NOMO-1 treated with dmso at 0.1 percent for 144 hours (cell line): Measurements from ENCODE around the gene HIRIP3.
"Not testable (repeated sequence)": the region's sequence is repeated elsewhere in the genome, so short reads cannot be mapped to it uniquely, and the experiment has no call there.

Experiments
- DNase-seq: peaks from one replicate; lab custom pipeline; 2025; ENCODE audit not compliant: unreplicated experiment; lab: John Stamatoyannopoulos, UW

Gene HIRIP3

DNA sequence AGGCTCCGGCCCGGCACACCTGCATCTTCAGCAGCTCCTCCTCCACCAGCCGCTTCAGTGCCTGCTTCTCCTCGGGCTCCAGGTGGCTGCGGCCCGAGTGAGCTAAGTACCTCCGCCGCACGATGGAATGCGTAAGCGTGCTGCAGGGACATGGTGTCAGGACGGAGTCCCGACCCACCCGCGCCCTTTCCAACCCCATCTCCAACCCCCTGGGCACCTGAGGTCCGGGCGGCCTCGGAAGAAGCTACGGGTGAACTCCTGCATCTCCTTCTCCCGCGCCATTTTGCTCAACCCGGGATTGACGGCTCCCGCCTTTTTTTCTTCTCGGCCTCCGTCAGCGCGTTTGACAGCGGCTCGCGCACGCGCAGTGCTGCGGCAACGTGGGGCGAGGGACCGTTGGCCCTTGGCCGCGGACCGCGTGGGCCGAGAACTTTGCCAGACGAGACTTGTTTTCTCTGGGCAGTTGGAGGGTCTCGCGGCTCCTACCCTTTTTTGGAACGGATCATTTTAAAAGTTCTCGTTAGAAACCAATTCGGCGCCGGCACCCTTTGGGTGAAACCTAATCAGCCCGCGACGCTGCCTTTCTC lies at the start of gene HIRIP3:
TSS of gene HIRIP3 (minus strand) at position 294 of the 587 bp plus-strand sequence. CDS start at position 282, 12 bp downstream.
- DNase-seq = peak; percentile 84

- no peak for DNase-seq
Measured at GRCh38 chr16:30041841-30042240, 46.4 kb upstream of the HIRIP3 start.

- not testable (repeated sequence) for DNase-seq
Measured at GRCh38 chr16:30040690-30041089, 45.3 kb upstream of the HIRIP3 start.

GRCh38 chr16:30040221-30040620 lies 44.8 kb upstream of the HIRIP3 start:
- no peak for DNase-seq

DNA sequence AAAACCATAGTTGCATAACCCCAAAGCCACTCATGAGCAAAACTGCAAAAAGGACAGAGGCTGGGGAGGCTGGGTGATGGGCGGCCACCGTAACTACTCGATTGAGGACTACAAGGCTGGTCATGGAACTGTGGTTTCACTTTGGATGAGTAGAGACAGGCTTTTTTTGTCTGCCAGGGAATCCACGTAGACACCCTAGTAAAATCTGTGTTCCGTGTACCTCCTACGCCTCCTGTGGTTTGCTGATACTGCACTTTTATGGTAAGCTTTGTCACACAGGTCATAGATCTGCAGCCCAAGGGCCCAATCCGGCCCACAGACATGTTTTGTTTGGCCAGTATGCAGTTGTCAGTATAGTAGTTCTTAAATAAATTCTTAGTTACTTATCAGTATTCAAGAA lies 37.9 kb upstream of the HIRIP3 start:
- no peak for DNase-seq

GRCh38 chr16:30032083-30032819 lies 36.8 kb upstream of the HIRIP3 start:
- DNase-seq = peak; percentile 35

GRCh38 chr16:30031477-30031918 lies 36.1 kb upstream of the HIRIP3 start:
- no peak for DNase-seq

GRCh38 chr16:30030841-30031413 lies 35.5 kb upstream of the HIRIP3 start, which contains the start of gene TLCD3B:
TLCD3B (minus strand) TSS chr16:30031271; CDS start chr16:30030527, 744 bp downstream.
- no peak for DNase-seq

- DNase-seq = no peak
Measured at GRCh38 chr16:30030011-30030685, 34.7 kb upstream of the HIRIP3 start.

DNA sequence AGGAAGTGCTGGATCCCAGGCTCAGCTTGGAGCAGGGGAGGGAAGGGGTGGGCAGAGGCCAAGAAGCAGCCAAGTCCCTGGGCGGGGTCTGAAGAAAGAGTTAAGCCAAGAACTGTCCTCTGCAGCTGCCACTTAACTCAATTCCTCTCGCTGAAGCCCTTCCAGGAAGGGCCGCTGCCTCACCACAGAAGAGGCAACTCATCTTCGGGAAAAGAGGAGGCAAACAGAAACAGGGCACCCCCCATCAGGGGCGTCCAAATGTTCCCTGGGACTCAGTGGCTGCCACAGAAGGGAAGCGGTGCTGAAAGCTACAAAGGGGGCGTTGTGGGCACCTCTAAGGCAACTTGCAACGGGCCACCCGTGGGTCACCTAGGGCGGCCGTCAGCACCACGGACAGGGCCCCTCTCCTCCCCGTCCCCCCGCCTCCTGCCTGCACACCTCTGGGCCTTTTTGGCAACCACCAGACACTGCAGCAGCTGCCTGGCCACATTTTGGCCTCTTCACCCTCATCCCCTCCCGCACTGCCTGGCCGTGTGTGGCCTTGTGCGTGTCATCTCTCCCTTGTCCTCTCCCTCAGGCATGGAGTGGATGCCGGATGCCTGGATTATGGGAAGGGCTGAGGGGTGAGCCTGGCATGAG lies 33.1 kb upstream of the HIRIP3 start:
- DNase-seq = no peak

- no peak for DNase-seq
Measured at GRCh38 chr16:30027588-30028437, 32.4 kb upstream of the HIRIP3 start.

DNA sequence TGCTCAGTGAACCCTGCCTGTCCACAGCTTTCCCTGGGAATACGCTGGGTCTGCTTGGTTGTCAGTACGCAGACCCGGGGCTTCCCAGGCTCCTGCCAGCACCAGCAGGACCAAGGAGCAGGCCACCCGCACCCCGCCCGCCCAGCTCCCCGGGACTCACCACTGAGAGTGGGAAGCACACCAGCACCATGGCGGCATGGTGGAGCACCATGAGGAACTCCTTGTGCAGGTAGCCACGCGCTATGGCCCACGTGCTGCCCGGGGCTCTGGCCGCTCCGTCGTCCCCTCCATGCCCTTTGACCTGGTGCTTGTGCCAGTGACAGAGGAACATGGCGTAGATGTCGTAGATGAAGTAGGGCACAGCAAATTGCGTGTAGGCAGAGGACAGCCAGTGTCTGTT lies 31.0 kb upstream of the HIRIP3 start:
- no peak for DNase-seq

GRCh38 chr16:30025574-30025973 lies 30.2 kb upstream of the HIRIP3 start:
- no peak for DNase-seq

- no peak for DNase-seq
Measured at GRCh38 chr16:30025156-30025555, 29.7 kb upstream of the HIRIP3 start.

DNA sequence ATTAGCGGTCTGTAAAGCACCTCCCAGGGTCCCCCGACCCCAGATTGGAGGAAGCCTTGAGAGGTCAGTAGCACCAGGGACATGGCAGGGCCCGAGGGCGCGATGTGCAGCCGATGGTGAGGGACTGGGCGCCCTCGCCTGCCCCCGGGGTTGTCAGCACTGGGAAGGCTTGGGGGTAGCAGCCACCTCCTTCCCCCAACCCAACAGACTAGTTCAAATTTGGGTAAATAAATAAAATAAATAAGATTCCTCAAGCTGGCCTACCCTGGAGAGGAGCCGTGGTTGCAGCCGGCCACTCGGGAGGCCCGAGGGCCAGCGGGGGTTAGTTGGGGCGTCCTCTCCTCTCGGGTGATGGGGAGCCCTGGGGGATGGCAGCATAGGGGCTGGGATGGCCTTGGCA lies 29.0 kb upstream of the HIRIP3 start:
- DNase-seq = no peak

GRCh38 chr16:30023586-30023985 lies 28.2 kb upstream of the HIRIP3 start:
- no peak for DNase-seq

GRCh38 chr16:30022887-30023286 lies 27.5 kb upstream of the HIRIP3 start, which contains the start of gene C16orf92:
C16orf92 (plus strand) TSS chr16:30023198; CDS start chr16:30023341, 143 bp downstream.
- DNase-seq = no peak

DNA sequence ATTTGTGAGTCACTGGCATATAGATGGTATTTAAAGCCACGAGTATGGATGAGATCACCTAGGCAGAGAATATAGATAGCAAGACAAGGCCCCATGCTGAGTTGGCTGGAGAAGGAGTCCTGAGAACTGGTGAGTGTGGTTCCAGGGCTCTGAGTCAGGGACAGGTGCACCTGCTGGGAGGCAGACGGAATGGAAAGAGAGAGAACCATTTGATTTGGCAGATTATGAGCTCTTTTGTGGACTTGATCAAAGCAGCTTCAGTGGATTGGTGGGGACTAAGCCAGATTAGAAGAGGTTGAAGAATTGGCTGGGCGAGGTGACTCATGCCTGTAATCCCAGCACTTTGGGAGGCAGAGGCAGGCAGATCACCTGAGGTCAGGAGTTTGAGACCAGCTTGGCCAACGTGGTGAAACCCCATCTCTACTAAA lies 23.3 kb upstream of the HIRIP3 start:
- DNase-seq = no peak

DNA sequence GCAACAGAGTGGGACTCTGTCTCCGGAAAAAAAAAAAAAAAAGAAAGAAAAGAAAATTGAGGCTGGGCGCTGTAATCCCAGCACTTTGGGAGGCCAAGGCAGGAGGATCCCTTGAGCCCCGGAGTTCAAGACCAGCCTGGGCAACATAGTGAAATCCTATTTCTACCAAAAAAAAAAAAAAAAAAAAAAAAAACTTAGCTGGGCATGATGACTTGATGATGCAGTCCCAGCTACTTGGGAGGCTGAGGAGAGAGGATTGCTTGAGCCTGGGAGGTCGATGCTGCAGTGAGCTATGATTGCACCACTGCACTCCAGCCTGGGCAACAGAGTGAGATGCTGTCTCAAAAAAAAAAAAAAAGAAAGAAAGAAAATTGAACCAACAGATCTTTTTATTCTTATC lies 22.5 kb upstream of the HIRIP3 start:
- not testable (repeated sequence) for DNase-seq

GRCh38 chr16:30017277-30017656 lies 21.9 kb upstream of the HIRIP3 start:
- no peak for DNase-seq
